GM10248 (cell line): ENCODE results near the gene WBP2.

ENCODE experiments used
- CTCF ChIA-PET: fragments of 300-600 bp; sonication (Branson Sonifier 250); formaldehyde crosslinking; extraction: SDS; loops from one replicate; lab custom pipeline; 2021; ENCODE audit warnings: antibody characterized with exemption; lab: Yijun Ruan, JAX
- POLR2A ChIA-PET: fragments of 350-650 bp; sonication (Branson Sonifier 250); formaldehyde crosslinking; extraction: SDS; loops from one replicate; lab custom pipeline; 2020; ENCODE audit warnings: antibody characterized with exemption; lab: Yijun Ruan, JAX
- DNase-seq: peaks from one replicate; pipeline ENCODE4 v3.0.0; 2012; ENCODE audit errors: extremely low spot score
- CTCF ChIP-seq: IDR thresholded peaks from 2 replicates; pipeline ENCODE4 v1.5.1; 2012; ENCODE audit warnings: mild to moderate bottlenecking, low read depth; ENCODE audit errors: extremely low read depth, missing control alignments, control extremely low read depth

WBP2 gene

DNA sequence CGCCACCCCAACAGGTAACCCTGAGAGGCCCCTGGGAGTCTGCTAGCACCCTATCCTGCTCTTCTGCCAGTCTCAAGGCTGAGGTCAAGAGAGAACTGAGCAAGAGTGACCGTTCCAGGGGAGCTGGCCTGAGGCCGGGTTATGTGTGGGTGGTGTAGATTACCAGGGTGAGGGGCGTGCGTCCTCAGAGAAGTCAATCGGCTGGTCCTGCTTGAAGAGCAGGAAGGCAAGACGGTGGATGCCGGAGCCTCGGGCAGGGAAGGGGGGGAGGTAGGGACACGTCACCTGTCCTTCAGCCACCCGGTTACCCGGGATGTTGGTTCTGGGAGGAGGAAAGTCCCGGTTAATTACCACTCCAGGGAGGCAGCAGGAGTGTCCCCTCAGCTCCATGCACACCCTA is 44.2 kb upstream of the WBP2 start:
- no peak for DNase-seq
- no peak for TF ChIP-seq CTCF
- ChIA-PET POLR2A (interaction anchor here (1.1 kb wide), 1 partner anchor 772 kb away, joined by 3 read pairs; no protein-coding TSS in a partner anchor), CTCF (interaction anchor here (0.7 to 1.8 kb wide), 4 partner anchors 11 to 146 kb away, joined by 3 to 8 read pairs (median 5); no protein-coding TSS in a partner anchor)

GRCh38 chr17:75898791-75899190 is 43.7 kb upstream of the WBP2 start:
- DNase-seq: no peak
- POLR2A ChIA-PET: interaction anchor here (1.1 kb wide), 1 partner anchor 773 kb away, joined by 3 read pairs; no protein-coding TSS in a partner anchor
- TF ChIP-seq CTCF: no peak
- CTCF ChIA-PET: interaction anchor here (0.7 to 4.5 kb wide), 7 partner anchors 11 to 146 kb away, joined by 3 to 15 read pairs (median 5); partner anchors contain the start of gene WBP2

GRCh38 chr17:75898065-75898464 is 42.9 kb upstream of the WBP2 start:
- TF ChIP-seq CTCF: no peak
- ChIA-PET CTCF (interaction anchor here (0.8 to 4.5 kb wide), 7 partner anchors 19 to 133 kb away, joined by 3 to 15 read pairs (median 5); partner anchors contain the start of genes GALK1 and WBP2), POLR2A (interaction anchor here (1.0 to 1.2 kb wide), 3 partner anchors 15 to 774 kb away, joined by 3 to 4 read pairs (median 4); partner anchors contain the start of gene WBP2)
- DNase-seq: no peak

GRCh38 chr17:75897160-75898019 is 42.3 kb upstream of the WBP2 start:
- DNase-seq: no peak
- CTCF ChIA-PET: interaction anchor here (0.8 to 5.1 kb wide), 16 partner anchors 8 to 144 kb away, joined by 3 to 30 read pairs (median 5); partner anchors contain the start of genes GALK1, MRPL38 and WBP2
- POLR2A ChIA-PET: interaction anchor here (1.0 to 1.2 kb wide), 2 partner anchors 15 to 42 kb away, joined by 4 read pairs; partner anchors contain the start of gene WBP2
- no peak for TF ChIP-seq CTCF

DNA sequence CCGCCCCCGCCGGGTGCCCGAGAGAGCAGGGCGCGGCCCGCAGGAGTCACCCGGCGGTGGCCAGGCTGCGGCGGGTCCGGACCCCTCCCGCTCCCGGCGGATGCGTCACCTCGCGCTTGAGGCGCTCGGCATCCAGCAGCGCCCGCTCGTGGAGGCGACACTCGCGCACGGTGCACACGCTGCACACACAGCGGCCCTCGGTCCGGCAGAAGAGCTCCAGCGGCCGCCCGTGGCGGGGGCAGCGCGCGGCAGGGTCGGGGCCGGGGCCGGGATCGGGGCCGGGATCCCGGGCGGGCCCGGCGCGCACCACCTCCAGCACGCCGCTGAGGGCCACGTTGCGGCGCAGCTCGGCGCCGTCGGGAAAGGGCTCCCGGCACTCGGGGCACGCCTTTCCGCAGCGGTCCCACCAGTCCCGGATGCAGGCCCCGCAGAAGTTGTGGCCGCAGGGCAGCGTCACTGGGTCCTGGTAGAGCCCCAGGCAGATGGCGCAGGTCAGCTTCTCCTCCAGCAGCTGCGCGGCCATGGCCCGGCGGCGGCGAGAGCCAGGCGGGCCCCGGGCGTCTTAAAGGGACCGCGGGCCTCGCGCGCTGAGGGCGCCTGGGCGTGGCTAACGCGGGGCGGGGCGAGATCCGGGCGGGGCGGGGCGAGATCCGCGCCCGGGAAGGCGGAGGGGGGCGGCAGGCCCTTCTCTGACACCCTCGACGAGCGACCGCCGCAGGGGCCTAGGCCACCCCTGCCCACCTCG is 41.5 kb upstream of the WBP2 start, which contains the start of gene TRIM65:
Gene TRIM65, minus strand, starts transcription at position 537 of the 745 bp plus-strand sequence. Its CDS starts 14 bp downstream, at position 523.
- POLR2A ChIA-PET: interaction anchor here (0.5 to 1.3 kb wide), 4 partner anchors 11 to 41 kb away, joined by 3 to 4 read pairs (median 4); partner anchors contain the start of gene WBP2
- DNase-seq: peak; percentile 92
- TF ChIP-seq CTCF: peak; percentile 69

More for the DNA sequence above, 41.5 kb upstream of the WBP2 start, which contains the start of gene TRIM65:
- CTCF ChIA-PET: interaction anchor here (0.8 to 5.1 kb wide), 25 partner anchors 9 to 143 kb away, joined by 3 to 30 read pairs (median 3); partner anchors contain the start of genes CDK3, GALK1, MRPL38 and WBP2
